ENCODE results near the gene TRPV2. TPM values are rescaled to one million over a fixed set of nuclear protein-coding genes. Genes with fewer than 3 reads are reported as not detected.

TRPV2 gene
- total RNA-seq, 2 donors from 2014 or later = 83.8 to 125 TPM

DNA sequence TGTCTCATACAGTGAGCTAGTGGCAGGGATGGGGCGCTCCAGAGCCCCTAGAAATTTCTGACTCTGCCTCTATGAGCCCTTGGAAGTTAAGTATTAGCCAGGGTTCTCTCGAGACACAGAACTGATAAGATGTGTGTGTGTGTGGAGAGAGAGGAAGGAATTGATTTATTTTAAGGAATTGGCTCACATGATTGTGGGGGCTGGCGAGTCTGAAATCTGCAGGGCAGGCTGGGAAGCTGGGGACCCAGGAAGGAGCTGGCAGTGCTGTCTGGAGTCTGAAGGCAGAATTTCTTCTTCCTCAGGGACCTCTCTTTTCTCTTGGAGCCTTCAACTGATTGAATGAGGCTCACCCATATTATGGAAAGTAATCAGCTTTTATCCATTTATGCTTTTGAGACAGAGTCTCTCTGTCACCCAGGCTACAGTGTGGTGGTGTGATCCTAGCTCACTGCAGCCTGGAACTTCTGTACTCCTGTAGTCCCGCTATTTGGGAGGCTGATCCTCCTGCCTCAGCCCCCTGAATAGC lies 59.9 kb downstream of the TRPV2 start:
- no peak for ATAC-seq
- Mint-ChIP-seq H3K9me3 (no peaks in the 10 kb centered on the region), H3K4me3 (no peak overlapping the region), H3K4me1 (ENCODE audit: low read depth in 2 of 2) (no peaks in the 10 kb centered on the region), H3K36me3 (no peaks in the 10 kb centered on the region), H3K27ac (no peak overlapping the region), H3K27me3 (no peaks in the 10 kb centered on the region)
- no peak for DNase-seq (ENCODE audit: low spot score)

DNA sequence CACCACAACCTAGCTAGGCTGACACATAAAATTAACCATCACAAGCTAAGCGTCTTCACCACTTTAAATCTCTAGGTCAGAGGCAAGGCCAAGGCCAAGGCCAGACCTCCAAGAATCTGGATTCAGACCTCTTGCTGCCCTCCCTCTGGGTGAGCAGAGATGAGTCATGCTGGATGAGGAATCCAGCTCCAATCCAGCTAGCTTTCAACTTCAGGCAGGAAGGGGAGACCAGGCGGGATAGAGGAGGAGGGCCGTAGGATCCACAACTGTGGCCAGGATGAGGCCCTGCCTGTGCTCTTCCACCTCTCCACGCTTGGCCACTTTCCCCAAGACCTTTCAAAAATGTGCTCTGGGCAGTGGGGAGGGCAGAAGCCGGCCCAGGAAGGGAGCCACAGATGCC lies 61.9 kb downstream of the TRPV2 start:
- no peaks in the 10 kb centered on the region for H3K4me1 Mint-ChIP-seq (ENCODE audit: low read depth in 2 of 2)
- H3K4me3 Mint-ChIP-seq = no peak overlapping the region
- no peaks in the 10 kb centered on the region for H3K27me3 Mint-ChIP-seq
- H3K9me3 Mint-ChIP-seq = no peaks in the 10 kb centered on the region
- no peaks in the 10 kb centered on the region for H3K36me3 Mint-ChIP-seq
- ATAC-seq = no peak
- H3K27ac Mint-ChIP-seq = no peak overlapping the region
- no peak for DNase-seq (ENCODE audit: low spot score)

DNA sequence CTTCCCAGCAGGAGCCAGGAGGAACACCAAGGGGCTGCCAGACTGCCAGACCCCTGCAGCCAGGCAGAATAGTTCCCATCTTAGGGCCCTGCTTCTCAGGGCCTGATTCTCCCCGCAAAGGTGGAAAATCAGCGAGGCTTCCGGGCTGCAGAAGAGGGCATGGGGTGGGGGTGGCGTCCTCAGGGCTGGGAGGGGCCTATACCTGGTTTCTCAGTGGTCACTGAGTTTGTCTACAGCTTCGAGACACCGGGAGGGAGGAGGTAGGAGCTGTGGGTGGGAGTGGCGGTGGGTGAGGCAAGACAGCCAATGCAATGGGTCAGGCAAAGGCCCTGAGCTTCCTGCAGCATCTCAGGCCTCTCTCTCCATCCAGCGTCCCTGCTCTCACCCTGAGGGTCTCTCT lies 62.3 kb downstream of the TRPV2 start:
- ATAC-seq (no peak), DNase-seq (ENCODE audit: low spot score) (no peak)
- no peaks in the 10 kb centered on the region for H3K4me1 Mint-ChIP-seq (ENCODE audit: low read depth in 2 of 2)
- no peaks in the 10 kb centered on the region for H3K9me3 Mint-ChIP-seq
- no peaks in the 10 kb centered on the region for H3K27me3 Mint-ChIP-seq
- no peak overlapping the region for H3K27ac Mint-ChIP-seq
- no peak overlapping the region for H3K4me3 Mint-ChIP-seq
- H3K36me3 Mint-ChIP-seq = no peaks in the 10 kb centered on the region

DNA sequence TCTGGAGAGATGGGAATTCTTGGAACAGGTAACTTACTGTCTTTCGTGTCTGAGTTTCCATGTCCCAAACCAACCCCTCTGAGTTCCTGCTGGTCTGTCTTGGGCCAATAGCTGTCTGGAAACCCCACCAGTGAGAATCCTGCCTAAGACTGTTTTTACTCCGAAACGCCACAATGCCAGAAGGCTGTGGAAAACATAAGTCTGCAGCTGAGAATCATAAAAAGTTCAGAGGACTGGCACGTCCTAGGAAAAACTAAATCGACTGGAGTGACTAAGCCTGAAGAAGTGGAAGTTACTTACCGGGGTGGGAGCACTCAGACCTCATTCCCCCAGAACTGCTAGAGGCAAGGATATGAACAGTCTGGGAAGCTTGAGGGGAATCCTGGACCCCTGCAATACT lies 63.3 kb downstream of the TRPV2 start:
- Mint-ChIP-seq H3K27me3 (no peaks in the 10 kb centered on the region), H3K9me3 (no peaks in the 10 kb centered on the region), H3K4me1 (ENCODE audit: low read depth in 2 of 2) (no peaks in the 10 kb centered on the region), H3K27ac (no peak overlapping the region), H3K36me3 (no peaks in the 10 kb centered on the region), H3K4me3 (no peak overlapping the region)
- ATAC-seq (no peak), DNase-seq (ENCODE audit: low spot score) (no peak)

DNA sequence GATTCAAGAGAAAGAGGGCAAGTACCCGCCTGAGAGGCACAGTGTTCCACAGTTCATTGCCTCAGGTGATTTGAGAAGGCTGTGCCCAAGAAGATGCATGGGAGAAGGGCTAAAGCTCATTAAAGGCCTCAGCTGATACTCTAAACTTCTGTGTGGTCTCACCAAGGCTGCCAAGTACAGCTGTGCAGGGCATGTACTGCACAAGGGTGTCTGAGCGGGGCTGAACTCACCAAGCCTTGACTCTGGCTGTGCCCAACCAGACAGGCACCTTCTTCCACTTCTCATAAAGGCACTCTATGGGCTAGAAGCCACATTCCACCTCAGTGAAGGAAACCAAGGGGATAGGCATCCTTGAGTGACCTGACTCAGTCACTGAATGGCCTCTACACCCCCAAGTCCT lies 63.9 kb downstream of the TRPV2 start:
- H3K4me3 Mint-ChIP-seq = no peak overlapping the region
- no peaks in the 10 kb centered on the region for H3K4me1 Mint-ChIP-seq (ENCODE audit: low read depth in 2 of 2)
- H3K9me3 Mint-ChIP-seq = no peaks in the 10 kb centered on the region
- no peaks in the 10 kb centered on the region for H3K36me3 Mint-ChIP-seq
- ATAC-seq (no peak), DNase-seq (ENCODE audit: low spot score) (no peak)
- H3K27me3 Mint-ChIP-seq = no peaks in the 10 kb centered on the region
- H3K27ac Mint-ChIP-seq = no peak overlapping the region

DNA sequence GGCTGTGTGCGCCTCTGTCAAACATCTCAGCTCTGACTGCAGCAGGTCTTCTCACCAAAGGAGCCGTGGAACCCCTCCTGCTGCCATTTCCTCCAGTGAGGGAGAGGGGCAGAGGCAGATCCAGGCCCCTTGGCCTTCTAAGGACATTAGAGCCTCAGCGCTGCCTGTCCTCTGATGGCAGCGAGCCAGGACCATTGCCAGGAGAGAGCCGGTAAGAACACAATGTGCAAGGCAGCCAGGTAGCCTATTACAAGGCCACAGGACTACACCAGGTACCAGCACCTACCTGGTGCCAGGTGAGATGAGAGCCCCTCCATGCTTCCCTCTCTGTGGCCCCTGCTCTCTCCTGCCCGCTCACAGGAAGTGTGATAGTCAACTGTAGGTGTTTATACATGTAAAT lies 65.6 kb downstream of the TRPV2 start:
- no peak overlapping the region for H3K4me3 Mint-ChIP-seq
- H3K36me3 Mint-ChIP-seq = no peaks in the 10 kb centered on the region
- ATAC-seq (no peak), DNase-seq (ENCODE audit: low spot score) (no peak)
- no peaks in the 10 kb centered on the region for H3K9me3 Mint-ChIP-seq
- no peaks in the 10 kb centered on the region for H3K4me1 Mint-ChIP-seq (ENCODE audit: low read depth in 2 of 2)
- no peaks in the 10 kb centered on the region for H3K27me3 Mint-ChIP-seq
- H3K27ac Mint-ChIP-seq = no peak overlapping the region

DNA sequence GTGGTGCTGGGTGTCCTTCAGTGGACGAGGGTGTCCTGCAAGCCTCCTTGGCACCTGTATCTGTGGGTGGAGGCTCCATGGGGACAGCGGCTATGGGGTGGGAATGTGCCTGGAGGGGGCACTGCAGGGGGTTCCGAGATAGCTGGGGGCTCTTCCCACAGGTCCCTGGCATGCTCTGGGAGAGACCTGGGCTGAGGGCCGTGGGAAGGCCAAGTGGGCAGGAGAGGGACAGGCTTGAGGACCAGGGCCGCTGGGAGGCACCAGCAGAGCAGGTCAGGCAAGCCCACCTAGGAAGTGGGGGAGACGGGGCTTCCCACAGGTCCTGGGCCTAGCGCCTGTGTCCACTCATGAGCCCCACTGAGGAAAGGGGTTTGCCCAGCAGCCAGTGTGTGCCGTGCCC lies 66.9 kb downstream of the TRPV2 start:
- ATAC-seq = no peak
- H3K9me3 Mint-ChIP-seq = no peaks in the 10 kb centered on the region
- no peaks in the 10 kb centered on the region for H3K27me3 Mint-ChIP-seq
- H3K27ac Mint-ChIP-seq = no peak overlapping the region
- no peaks in the 10 kb centered on the region for H3K36me3 Mint-ChIP-seq
- no peak overlapping the region for H3K4me3 Mint-ChIP-seq
- no peak for DNase-seq (ENCODE audit: low spot score)
- H3K4me1 Mint-ChIP-seq (ENCODE audit: low read depth in 2 of 2) = no peaks in the 10 kb centered on the region

DNA sequence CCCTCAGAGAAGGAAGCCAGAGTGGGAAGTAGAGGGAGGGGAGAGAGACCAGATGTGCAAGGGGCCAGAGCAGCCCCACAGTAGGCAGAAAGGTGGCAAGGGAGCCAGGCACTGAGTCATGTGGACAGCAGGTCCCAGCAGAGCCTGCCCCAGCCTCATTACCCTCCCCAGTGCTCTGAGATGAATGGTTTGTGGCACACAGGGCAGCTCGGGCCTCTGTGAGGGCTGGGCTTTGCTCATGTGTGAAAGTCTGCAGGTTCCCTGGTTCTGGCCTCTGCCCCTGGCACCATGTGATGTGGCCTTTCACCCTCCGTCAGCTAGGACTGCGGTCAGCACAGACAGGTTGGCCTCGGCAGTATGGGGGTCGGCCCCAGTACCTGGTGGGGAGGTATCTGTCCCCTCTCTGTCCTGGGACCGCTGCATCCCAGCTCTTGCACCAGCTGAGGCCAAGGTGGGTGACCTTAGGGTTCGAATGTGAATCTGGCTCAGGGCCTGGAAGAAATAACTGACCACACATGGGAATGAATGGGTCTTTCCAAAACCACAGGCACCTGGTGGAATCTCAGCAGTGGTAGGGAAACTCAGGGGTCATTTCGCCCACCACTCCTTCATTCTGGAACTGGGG lies 67.8 kb downstream of the TRPV2 start:
- H3K27me3 Mint-ChIP-seq = no peaks in the 10 kb centered on the region
- H3K36me3 Mint-ChIP-seq = no peaks in the 10 kb centered on the region

DNA sequence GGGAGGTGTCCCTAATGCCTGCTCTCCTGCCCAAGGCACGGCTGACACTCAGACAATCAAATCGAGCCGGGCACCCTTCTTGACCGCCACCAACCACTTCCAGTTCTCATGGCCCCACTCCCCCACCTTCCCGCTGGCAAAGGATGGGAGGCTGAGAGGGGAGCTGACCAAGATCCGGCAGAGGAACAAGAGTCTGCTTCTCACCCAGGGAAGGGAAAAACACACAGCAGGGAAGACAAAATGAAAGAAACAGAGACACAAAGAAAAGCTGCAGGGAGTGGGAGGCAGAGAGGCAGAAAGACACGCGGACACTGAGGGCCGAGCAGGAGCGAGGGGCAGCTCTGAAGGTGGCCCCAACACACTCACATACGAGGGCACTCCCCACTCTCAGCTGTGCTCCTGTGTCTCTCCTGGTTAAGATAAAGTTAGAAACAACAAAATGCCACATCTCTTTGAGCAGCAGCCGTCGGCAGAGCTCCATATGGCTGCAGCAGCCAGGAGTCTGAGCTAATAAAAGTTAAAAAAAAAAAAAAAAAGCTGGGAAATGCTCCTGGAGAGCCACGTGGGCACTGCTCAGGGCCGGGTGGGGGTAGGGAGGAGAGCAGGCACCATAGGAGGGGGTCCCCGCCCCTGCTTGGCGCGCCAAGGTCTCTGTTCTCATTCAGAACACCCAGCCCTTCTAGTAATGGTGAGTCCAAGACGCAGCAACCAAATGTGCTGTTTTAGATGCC lies 69.2 kb downstream of the TRPV2 start:
- DNase-seq (ENCODE audit: low spot score) = no peak

More for the DNA sequence above, 67.8 kb downstream of the TRPV2 start:
- DNase-seq (ENCODE audit: low spot score) = no peak
- Mint-ChIP-seq H3K4me1 (ENCODE audit: low read depth in 2 of 2) (no peaks in the 10 kb centered on the region), H3K4me3 (no peak overlapping the region), H3K27ac (no peak overlapping the region), H3K9me3 (no peaks in the 10 kb centered on the region)
- ATAC-seq = no peak

More for the DNA sequence above, 69.2 kb downstream of the TRPV2 start:
- Mint-ChIP-seq H3K9me3 (no peaks in the 10 kb centered on the region), H3K27me3 (no peaks in the 10 kb centered on the region), H3K4me1 (ENCODE audit: low read depth in 2 of 2) (no peaks in the 10 kb centered on the region), H3K27ac (no peak overlapping the region), H3K36me3 (no peaks in the 10 kb centered on the region), H3K4me3 (no peak overlapping the region)
- ATAC-seq = no peak

Other genes with a start within 250 kb of the TRPV2 start
- 100 to 1,000 TPM; 146 to 193 TPM for gene NCOR1, start 200.0 kb upstream of the TRPV2 start, total RNA-seq
- gene PIGL, start 198.4 kb upstream of the TRPV2 start, total RNA-seq = 10 to 100 TPM; 26.4 to 67.4 TPM
- gene CENPV, start 62.1 kb upstream of the TRPV2 start, total RNA-seq = 10 to 100 TPM; 24.7 to 71.1 TPM
- gene UBB, start 34.5 kb upstream of the TRPV2 start, total RNA-seq = 1,000 to 10,000 TPM; 1,085 to 1,889 TPM
- gene LRRC75A, start 76.6 kb downstream of the TRPV2 start, total RNA-seq = 1 to 10 TPM; 1.9 to 2.6 TPM
- gene ZNF287, start 153.6 kb downstream of the TRPV2 start, total RNA-seq = 1 to 10 TPM; 7.6 to 8.1 TPM
- 1 to 10 TPM; 4.2 TPM for gene ZNF624, start 238.3 kb downstream of the TRPV2 start, total RNA-seq

Measured in natural killer cell treated with Interleukin-12 subunit alpha and Interleukin-12 subunit beta and Interleukin-15 and Interleukin-18, amount 100 ng/mL, for 72 hours (primary cell).